Lower lobe of right lung (tissue), 2 donors: Measurements from ENCODE around the gene UBQLNL. TPM values are rescaled to one million over a fixed set of nuclear protein-coding genes. Genes with fewer than 3 reads are reported as not detected.

Experiments
- ATAC-seq, 2 donors: fragments of 200-7000 bp; cut with Tn5 transposase; one replicate each; pipeline ENCODE4 v1.9.1; 2020 to 2022; ENCODE audit warnings: mild to moderate bottlenecking in 2 of 2, moderate library complexity in 2 of 2
- DNase-seq: peaks from one replicate; pipeline ENCODE4 v3.0.0-alpha.2; 2020
- H3K27ac ChIP-seq: fragments of 200-600 bp; one replicate; pipeline ENCODE4 v1.8.0; 2022
- H3K27me3 ChIP-seq: fragments of 200-600 bp; one replicate; pipeline ENCODE4 v1.8.0; 2022; ENCODE audit warnings: low read depth
- H3K36me3 ChIP-seq: fragments of 200-600 bp; one replicate; pipeline ENCODE4 v1.8.0; 2022; ENCODE audit warnings: mild to moderate bottlenecking
- H3K4me1 ChIP-seq: fragments of 200-600 bp; one replicate; pipeline ENCODE4 v1.8.0; 2022
- H3K4me3 ChIP-seq: fragments of 200-600 bp; one replicate; pipeline ENCODE4 v1.8.0; 2022; ENCODE audit warnings: mild to moderate bottlenecking
- H3K9me3 ChIP-seq: fragments of 200-600 bp; one replicate; pipeline ENCODE4 v1.8.0; 2022
- intact Hi-C: fragments of 100-400 bp; cut with DNase I; formaldehyde crosslinking; loops from one replicate; pipeline ENCODE4 v1.11.0; 2022
- total RNA-seq: library from RNA; stranded (reverse); fragmentation: NEBNext Ultra II Directional; extraction: Animal tissue kit (Norgen Biotek cat#: 25700); gene quantifications from one replicate; pipeline ENCODE4 v1.2.1, GENCODE V29; 2021
- TF ChIP-seq, protein P1 (sequence below): fragments of 200-600 bp; IDR thresholded peaks from one replicate; pipeline ENCODE4 v1.8.0; 2022; ENCODE audit warnings: antibody characterized with exemption, mild to moderate bottlenecking
- donor health status: DM: no; HTN: yes; CAD: no; lungs with severe emphysema.

The UBQLNL gene
- total RNA-seq, 1 donor from 2014 or later = 1.1 TPM

DNA sequence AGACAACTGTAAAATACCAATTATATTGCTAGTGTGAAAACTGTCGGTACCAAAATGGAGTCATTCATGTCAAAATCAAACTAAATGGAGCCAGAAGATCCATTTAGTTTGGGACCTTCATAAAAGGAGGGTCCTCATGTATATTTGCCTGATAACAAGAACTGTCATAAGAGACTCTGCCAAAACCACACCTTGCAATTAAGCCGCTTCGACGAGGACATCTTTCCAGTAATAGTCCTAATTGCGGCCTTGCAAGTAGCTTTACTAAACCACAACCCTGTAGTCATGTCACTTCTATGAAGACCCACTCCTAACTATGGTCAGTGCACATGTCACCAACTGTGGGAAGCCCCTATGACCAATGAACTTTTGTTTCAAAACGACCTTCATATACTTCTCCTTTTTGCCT lies 16.1 kb downstream of the UBQLNL start:
- Histone ChIP-seq H3K27ac (no peak overlapping the region), H3K27me3 (no peaks in the 10 kb centered on the region), H3K36me3 (no peaks in the 10 kb centered on the region), H3K9me3 (no peaks in the 10 kb centered on the region), H3K4me1 (no peaks in the 10 kb centered on the region), H3K4me3 (no peak overlapping the region)
- intact Hi-C loops = no loop called here
- ATAC-seq = no peak
- TF ChIP-seq, protein P1, sequence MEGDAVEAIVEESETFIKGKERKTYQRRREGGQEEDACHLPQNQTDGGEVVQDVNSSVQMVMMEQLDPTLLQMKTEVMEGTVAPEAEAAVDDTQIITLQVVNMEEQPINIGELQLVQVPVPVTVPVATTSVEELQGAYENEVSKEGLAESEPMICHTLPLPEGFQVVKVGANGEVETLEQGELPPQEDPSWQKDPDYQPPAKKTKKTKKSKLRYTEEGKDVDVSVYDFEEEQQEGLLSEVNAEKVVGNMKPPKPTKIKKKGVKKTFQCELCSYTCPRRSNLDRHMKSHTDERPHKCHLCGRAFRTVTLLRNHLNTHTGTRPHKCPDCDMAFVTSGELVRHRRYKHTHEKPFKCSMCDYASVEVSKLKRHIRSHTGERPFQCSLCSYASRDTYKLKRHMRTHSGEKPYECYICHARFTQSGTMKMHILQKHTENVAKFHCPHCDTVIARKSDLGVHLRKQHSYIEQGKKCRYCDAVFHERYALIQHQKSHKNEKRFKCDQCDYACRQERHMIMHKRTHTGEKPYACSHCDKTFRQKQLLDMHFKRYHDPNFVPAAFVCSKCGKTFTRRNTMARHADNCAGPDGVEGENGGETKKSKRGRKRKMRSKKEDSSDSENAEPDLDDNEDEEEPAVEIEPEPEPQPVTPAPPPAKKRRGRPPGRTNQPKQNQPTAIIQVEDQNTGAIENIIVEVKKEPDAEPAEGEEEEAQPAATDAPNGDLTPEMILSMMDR = no peak
- DNase-seq = no peak

DNA sequence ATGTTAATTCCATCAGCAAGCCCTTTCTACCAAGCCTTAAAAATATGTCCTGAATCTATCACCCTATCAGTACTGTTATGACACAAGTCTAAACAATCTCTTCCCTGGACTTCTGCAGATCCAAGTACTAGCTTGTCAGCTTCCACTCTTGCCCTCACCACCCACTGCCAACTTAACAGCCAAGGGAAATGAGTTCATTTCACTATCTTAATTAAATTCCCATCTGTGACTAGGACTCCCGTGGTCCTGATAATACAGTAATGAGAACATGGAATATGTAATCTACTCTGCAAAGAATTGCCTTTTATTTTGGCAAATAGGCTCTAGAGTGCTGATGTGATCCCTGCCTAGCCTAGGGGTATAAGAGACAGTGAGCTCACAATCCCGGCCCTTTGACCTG lies 16.8 kb downstream of the UBQLNL start:
- TF ChIP-seq, protein P1 = no peak
- no peak for DNase-seq
- Histone ChIP-seq H3K27me3 (no peaks in the 10 kb centered on the region), H3K36me3 (no peaks in the 10 kb centered on the region), H3K4me3 (no peak overlapping the region), H3K4me1 (no peaks in the 10 kb centered on the region), H3K9me3 (no peaks in the 10 kb centered on the region), H3K27ac (no peak overlapping the region)
- intact Hi-C loops = no loop called here
- ATAC-seq = no peak

DNA sequence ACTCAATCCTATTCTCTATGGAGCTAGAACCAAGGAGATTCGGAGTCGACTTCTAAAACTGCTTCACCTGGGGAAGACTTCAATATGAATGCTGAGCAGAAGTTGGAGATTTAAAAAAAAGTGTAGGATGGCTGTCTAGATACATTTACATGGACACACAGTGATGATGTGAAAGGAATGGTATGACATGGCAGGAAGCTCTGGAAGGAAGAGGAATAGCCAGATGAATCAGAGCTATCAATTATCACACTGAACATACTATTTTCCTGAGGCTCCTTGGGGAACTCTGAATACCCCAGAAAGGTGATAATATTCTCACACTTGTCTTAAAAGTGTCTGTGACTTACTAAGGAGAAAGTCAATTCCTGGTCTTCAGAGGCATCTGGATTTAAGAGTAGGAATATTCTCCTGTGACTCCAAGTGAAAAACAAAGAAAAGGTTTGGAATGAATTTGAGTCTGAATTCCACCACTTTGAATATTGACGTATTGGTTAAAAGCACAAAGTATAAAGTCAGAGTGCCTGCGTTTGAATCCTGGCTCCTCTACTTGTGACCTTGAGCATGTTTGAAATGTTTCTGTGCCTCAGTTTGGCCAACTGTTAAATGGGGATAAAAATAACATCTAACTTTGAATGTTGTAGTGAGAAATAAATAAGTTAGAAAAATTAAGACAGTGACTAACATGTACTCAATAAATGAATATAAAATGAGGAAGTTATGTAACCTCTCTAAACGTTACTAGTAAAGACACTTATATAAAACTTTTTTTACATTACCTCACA lies 26.7 kb downstream of the UBQLNL start:
- no peaks in the 10 kb centered on the region for H3K27me3 ChIP-seq
- H3K27ac ChIP-seq = no peak overlapping the region
- ATAC-seq (no peak), DNase-seq (no peak)
- H3K9me3 ChIP-seq = no peaks in the 10 kb centered on the region
- no peaks in the 10 kb centered on the region for H3K4me1 ChIP-seq
- TF ChIP-seq, protein P1 = no peak
- intact Hi-C loops = no loop called here
- H3K4me3 ChIP-seq = no peak overlapping the region
- H3K36me3 ChIP-seq = no peaks in the 10 kb centered on the region

DNA sequence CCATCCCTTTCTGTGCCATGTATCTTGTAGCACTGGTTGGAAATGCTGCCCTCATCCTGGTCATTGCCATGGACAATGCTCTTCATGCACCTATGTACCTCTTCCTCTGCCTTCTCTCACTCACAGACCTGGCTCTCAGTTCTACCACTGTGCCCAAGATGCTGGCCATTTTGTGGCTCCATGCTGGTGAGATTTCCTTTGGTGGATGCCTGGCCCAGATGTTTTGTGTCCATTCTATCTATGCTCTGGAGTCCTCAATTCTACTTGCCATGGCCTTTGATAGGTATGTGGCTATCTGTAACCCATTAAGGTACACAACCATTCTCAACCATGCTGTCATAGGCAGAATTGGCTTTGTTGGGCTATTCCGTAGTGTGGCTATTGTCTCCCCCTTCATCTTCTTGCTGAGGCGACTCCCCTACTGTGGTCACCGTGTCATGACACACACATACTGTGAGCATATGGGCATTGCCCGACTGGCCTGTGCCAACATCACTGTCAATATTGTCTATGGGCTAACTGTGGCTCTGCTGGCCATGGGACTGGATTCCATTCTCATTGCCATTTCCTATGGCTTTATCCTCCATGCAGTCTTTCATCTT lies 27.6 kb downstream of the UBQLNL start:
- DNase-seq (no peak), ATAC-seq (no peak)
- H3K27me3 ChIP-seq = no peaks in the 10 kb centered on the region
- no peaks in the 10 kb centered on the region for H3K36me3 ChIP-seq
- H3K4me3 ChIP-seq = no peak overlapping the region
- H3K4me1 ChIP-seq = no peaks in the 10 kb centered on the region
- intact Hi-C loops = no loop called here
- no peak overlapping the region for H3K27ac ChIP-seq
- TF ChIP-seq, protein P1 = no peak
- H3K9me3 ChIP-seq = no peaks in the 10 kb centered on the region

DNA sequence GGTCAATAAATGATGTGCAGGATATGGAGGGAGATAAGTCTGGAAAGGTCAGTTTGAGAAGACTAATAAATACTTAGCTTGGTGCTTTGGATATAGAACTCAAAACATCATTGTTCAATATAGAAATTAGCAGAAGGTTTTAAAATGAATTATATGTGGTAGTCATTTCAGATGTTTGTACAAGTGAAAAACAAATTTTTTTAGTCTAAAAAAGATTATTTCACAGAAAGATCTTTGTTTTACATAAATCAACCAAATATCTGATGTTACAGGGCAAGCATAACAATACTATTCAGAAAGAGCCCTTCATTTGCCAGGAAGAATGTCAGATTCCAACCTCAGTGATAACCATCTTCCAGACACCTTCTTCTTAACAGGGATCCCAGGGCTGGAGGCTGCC lies 28.1 kb downstream of the UBQLNL start, which contains the start of gene OR52D1:
OR52D1 (plus strand) TSS at position 301 of the 400 bp plus-strand sequence; CDS start at position 323, 22 bp downstream.
- Histone ChIP-seq H3K4me1 (no peaks in the 10 kb centered on the region), H3K36me3 (no peaks in the 10 kb centered on the region), H3K4me3 (no peak within 1 kb of the TSS), H3K9me3 (no peaks in the 10 kb centered on the region), H3K27ac (no peak within 1 kb of the TSS), H3K27me3 (no peaks in the 10 kb centered on the region)
- DNase-seq = no peak
- TF ChIP-seq, protein P1 = no peak
- intact Hi-C loops = no loop called here
- ATAC-seq = no peak
